ENCODE results near the gene MRTFB. TPM values are rescaled to one million over a fixed set of nuclear protein-coding genes. Genes with fewer than 3 reads are reported as not detected.

MRTFB gene
- total RNA-seq, 2 experiments from 2014 or later, result 8.2 to 8.4 TPM

DNA sequence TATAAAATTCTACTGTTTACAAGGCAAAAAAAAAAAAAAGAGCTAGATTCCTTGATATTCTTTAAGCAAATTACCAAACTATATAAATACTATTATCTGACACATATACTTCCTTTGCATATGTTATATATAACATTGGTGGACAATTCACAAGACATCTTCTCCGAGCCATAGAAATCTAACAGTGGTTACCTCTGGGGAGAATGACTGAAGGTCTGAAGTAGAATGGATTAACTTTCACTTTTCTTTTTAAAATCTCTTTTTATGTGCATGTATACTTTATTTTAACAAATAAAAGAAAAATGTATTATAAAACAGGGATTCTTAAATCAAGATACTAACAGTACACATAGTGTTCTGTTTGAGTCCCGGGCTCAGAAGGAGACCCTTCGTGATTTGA is 131.0 kb downstream of the MRTFB start:
- Mint-ChIP-seq H3K27ac (no peak overlapping the region), H3K4me1 (ENCODE audit: low read depth) (peaks cover 13% of the 10 kb centered on the region), H3K4me3 (no peak overlapping the region), H3K27me3 (ENCODE audit: low read depth) (no peaks in the 10 kb centered on the region), H3K36me3 (ENCODE audit: low read depth) (no peaks in the 10 kb centered on the region), H3K9me3 (no peaks in the 10 kb centered on the region)
- intact Hi-C loops (cut with micrococcal nuclease), result no loop called here
- CTCF ChIA-PET, result interaction anchor here (1.0 to 1.6 kb wide), 2 partner anchors 12 to 34 kb away, joined by 3 to 4 read pairs; no protein-coding TSS in a partner anchor
- no peak for DNase-seq

DNA sequence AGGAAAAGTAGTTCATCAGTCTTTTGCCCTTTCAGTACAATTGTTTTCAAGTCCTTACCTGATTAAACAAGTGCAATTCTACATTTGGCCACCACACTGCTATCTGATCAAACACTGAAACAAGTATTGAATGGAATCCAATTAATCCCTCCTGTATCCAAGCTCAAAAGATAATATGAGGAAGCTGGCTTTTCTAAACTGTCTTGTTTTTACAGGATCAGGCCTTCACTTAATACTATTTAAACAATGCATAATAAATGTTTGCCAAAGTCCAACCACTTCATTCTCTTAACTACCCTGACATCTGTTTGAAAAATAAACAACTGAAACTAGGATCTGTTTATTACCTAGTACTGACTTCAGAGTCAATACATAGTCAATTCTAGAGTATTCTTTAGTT is 131.6 kb downstream of the MRTFB start:
- Mint-ChIP-seq H3K27ac (no peak overlapping the region), H3K27me3 (ENCODE audit: low read depth) (no peaks in the 10 kb centered on the region), H3K4me3 (no peak overlapping the region), H3K4me1 (ENCODE audit: low read depth) (peaks cover 10% of the 10 kb centered on the region), H3K9me3 (no peaks in the 10 kb centered on the region), H3K36me3 (ENCODE audit: low read depth) (no peaks in the 10 kb centered on the region)
- DNase-seq, result no peak
- CTCF ChIA-PET, result interaction anchor here (0.7 to 1.6 kb wide), 3 partner anchors 12 to 104 kb away, joined by 3 to 4 read pairs (median 3); no protein-coding TSS in a partner anchor
- intact Hi-C loops (cut with micrococcal nuclease), result no loop called here

- Mint-ChIP-seq H3K4me1 (ENCODE audit: low read depth) (peaks cover 10% of the 10 kb centered on the region), H3K4me3 (no peak overlapping the region), H3K36me3 (ENCODE audit: low read depth) (no peaks in the 10 kb centered on the region), H3K9me3 (no peaks in the 10 kb centered on the region), H3K27me3 (ENCODE audit: low read depth) (no peaks in the 10 kb centered on the region), H3K27ac (no peak overlapping the region)
- intact Hi-C loops (cut with micrococcal nuclease), result no loop called here
- no peak for DNase-seq
- CTCF ChIA-PET, result interaction anchor here (0.7 to 1.6 kb wide), 4 partner anchors 11 to 104 kb away, joined by 3 to 4 read pairs (median 4); no protein-coding TSS in a partner anchor
Observed at GRCh38 chr16:14203166-14203565, 132.0 kb downstream of the MRTFB start.

- DNase-seq, result no peak
- Mint-ChIP-seq H3K4me3 (no peak overlapping the region), H3K4me1 (ENCODE audit: low read depth) (peaks cover 6% of the 10 kb centered on the region), H3K27me3 (ENCODE audit: low read depth) (no peaks in the 10 kb centered on the region), H3K9me3 (no peaks in the 10 kb centered on the region), H3K36me3 (ENCODE audit: low read depth) (no peaks in the 10 kb centered on the region), H3K27ac (no peak overlapping the region)
- intact Hi-C loops (cut with micrococcal nuclease), result no loop called here
- CTCF ChIA-PET, result no interaction called here
Observed at GRCh38 chr16:14205666-14206065, 134.5 kb downstream of the MRTFB start.

DNA sequence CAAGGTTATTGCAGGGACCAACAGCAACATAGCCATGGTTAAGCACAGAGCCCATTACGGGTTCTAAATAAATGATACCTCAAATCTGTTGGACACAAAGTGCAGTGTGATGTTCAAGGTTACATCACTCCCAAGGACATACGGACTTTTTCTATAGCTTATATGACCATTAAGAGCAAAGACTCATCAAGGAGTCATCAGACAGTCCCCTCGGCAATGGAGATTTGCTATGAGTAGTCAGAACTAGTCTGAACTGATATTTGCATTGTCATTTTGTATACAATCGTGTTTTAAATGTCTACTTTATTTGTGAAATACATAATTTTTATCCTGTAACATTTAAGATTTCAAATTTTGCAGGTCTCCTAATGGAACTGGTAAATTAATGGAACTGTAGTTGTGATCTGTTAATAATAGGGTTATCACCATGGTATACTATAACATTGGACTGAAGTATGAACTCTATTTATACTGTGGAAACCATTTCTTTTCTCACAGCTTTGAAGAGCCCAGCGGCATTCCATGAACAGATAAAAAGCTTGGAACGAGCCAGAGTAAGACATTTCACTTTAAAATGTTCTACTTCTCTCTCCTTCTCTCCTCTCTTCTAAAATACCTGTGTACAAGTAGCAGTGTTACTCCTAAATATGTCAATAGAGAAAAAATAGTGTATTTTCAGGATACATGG is 140.9 kb downstream of the MRTFB start:
- CTCF ChIA-PET, result no interaction called here
- no peaks in the 10 kb centered on the region for H3K27me3 Mint-ChIP-seq (ENCODE audit: low read depth)

DNA sequence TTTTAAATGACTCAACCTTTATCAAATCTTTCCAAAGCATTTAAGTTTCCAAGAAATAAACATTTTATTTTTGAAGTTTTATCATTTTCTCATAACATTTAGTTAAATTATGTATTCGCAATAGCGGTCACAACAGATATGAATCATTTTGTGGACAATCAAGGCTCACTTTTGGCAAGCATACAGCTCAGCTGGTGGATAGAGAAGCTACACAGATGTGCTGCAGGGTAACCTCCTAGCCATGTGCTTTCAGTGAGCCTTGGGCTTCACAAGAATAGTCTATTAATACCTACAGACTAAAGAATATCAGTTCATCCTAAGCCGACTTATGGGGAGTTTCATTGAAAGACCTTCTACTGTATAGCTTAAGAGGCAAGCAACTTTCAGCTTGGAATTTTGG is 144.8 kb downstream of the MRTFB start:
- Mint-ChIP-seq H3K36me3 (ENCODE audit: low read depth) (peaks cover 17% of the 10 kb centered on the region), H3K4me1 (ENCODE audit: low read depth) (no peaks in the 10 kb centered on the region), H3K27ac (no peak overlapping the region), H3K4me3 (no peak overlapping the region), H3K27me3 (ENCODE audit: low read depth) (no peaks in the 10 kb centered on the region), H3K9me3 (no peaks in the 10 kb centered on the region)
- intact Hi-C loops (cut with micrococcal nuclease), result no loop called here
- CTCF ChIA-PET, result no interaction called here
- DNase-seq, result no peak

More for the DNA sequence above, 140.9 kb downstream of the MRTFB start:
- Mint-ChIP-seq H3K9me3 (no peaks in the 10 kb centered on the region), H3K27ac (no peak overlapping the region), H3K4me1 (ENCODE audit: low read depth) (no peaks in the 10 kb centered on the region), H3K4me3 (no peak overlapping the region), H3K36me3 (ENCODE audit: low read depth) (peaks cover 9% of the 10 kb centered on the region)
- no peak for DNase-seq
- intact Hi-C loops (cut with micrococcal nuclease), result no loop called here

DNA sequence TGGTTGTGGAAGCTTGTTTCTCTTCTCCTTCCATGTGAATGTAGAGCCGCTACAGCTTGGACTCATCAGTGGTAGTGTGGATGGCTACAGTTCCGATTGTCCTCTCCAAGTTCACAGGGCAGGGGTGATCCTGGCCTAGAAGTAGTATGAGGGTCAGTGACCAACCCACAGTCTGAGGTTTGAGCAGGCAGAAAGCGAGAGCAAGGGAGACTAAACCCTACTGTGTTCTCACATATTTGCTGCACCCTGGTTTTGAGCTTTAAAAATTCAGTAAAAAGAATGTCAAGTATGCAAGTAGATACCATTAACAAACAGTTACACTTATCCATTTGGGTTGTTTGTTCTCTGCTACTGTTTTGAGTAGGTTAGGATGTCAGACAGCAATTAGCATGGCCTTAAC is 148.9 kb downstream of the MRTFB start:
- peaks cover 40% of the 10 kb centered on the region for H3K36me3 Mint-ChIP-seq (ENCODE audit: low read depth)
- CTCF ChIA-PET, result no interaction called here
- H3K4me1 Mint-ChIP-seq (ENCODE audit: low read depth), result no peaks in the 10 kb centered on the region
- no peak overlapping the region for H3K27ac Mint-ChIP-seq
- intact Hi-C loops (cut with micrococcal nuclease), result no loop called here
- no peaks in the 10 kb centered on the region for H3K27me3 Mint-ChIP-seq (ENCODE audit: low read depth)
- H3K4me3 Mint-ChIP-seq, result no peak overlapping the region
- no peaks in the 10 kb centered on the region for H3K9me3 Mint-ChIP-seq
- no peak for DNase-seq

DNA sequence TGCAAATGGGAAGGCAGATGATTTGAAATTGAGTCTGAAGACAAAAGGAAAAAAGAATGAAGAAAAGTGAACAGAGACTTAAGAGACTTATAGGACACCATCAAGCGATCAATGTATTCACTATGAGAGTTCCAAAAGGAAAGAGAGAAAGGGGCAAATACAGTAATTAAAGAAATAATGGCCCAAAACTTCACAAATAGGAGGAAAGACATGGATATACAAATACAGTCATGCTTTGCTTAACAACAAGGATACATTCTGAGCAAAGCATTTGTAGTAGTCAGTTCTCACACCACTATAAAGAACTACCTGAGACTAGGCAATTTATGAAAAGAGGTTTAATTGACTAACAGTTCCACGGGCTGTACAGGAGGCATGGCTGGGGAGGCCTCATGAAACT is 152.5 kb downstream of the MRTFB start:
- CTCF ChIA-PET, result no interaction called here

DNA sequence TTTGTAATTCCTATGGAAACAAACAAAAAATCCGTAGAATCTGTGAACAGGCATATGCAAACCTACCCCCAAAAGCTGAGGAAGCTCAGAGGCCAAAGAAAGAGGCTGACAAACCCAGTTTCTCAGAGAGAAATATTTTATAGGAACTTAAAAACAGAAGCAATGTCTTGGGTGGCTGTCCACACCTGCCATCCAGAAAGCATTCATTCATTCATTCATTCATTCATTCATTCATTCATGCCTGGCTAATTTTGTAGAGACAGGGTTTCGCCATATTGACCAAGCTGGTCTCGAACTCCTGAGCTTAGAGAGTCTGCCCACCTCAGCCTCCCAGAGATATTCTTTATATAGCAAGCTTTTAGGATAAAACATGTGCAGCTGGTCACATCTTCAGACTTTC is 154.3 kb downstream of the MRTFB start:
- Mint-ChIP-seq H3K27ac (no peak overlapping the region), H3K27me3 (ENCODE audit: low read depth) (no peaks in the 10 kb centered on the region), H3K9me3 (no peaks in the 10 kb centered on the region), H3K4me1 (ENCODE audit: low read depth) (no peaks in the 10 kb centered on the region), H3K36me3 (ENCODE audit: low read depth) (peaks cover 39% of the 10 kb centered on the region), H3K4me3 (no peak overlapping the region)
- intact Hi-C loops (cut with micrococcal nuclease), result no loop called here
- CTCF ChIA-PET, result interaction anchor here (0.6 kb wide), 1 partner anchor 43 kb away, joined by 4 read pairs; no protein-coding TSS in a partner anchor
- DNase-seq, result no peak

More for the DNA sequence above, 152.5 kb downstream of the MRTFB start:
- intact Hi-C loops (cut with micrococcal nuclease), result no loop called here
- H3K36me3 Mint-ChIP-seq (ENCODE audit: low read depth), result peaks cover 39% of the 10 kb centered on the region
- DNase-seq, result no peak
- H3K27ac Mint-ChIP-seq, result no peak overlapping the region
- H3K9me3 Mint-ChIP-seq, result no peaks in the 10 kb centered on the region
- no peaks in the 10 kb centered on the region for H3K27me3 Mint-ChIP-seq (ENCODE audit: low read depth)
- H3K4me3 Mint-ChIP-seq, result no peak overlapping the region
- no peaks in the 10 kb centered on the region for H3K4me1 Mint-ChIP-seq (ENCODE audit: low read depth)

GRCh38 chr16:14232106-14232864 is 161.2 kb downstream of the MRTFB start:
- CTCF ChIA-PET, result interaction anchor here (0.5 to 1.0 kb wide), 2 partner anchors 39 to 312 kb away, joined by 4 to 9 read pairs; partner anchors contain the start of gene ERCC4
- no peaks in the 10 kb centered on the region for H3K27me3 Mint-ChIP-seq (ENCODE audit: low read depth)

GRCh38 chr16:14236401-14236800 is 165.3 kb downstream of the MRTFB start:
- Mint-ChIP-seq H3K9me3 (no peaks in the 10 kb centered on the region), H3K4me3 (no peak overlapping the region), H3K36me3 (ENCODE audit: low read depth) (peaks cover 3% of the 10 kb centered on the region), H3K4me1 (ENCODE audit: low read depth) (no peaks in the 10 kb centered on the region), H3K27me3 (ENCODE audit: low read depth) (no peaks in the 10 kb centered on the region), H3K27ac (no peak overlapping the region)
- CTCF ChIA-PET, result interaction anchor here (1.6 kb wide), 2 partner anchors 13 to 34 kb away, joined by 3 read pairs; no protein-coding TSS in a partner anchor
- DNase-seq, result no peak
- intact Hi-C loops (cut with micrococcal nuclease), result no loop called here

More at GRCh38 chr16:14232106-14232864, 161.2 kb downstream of the MRTFB start:
- Mint-ChIP-seq H3K9me3 (no peaks in the 10 kb centered on the region), H3K36me3 (ENCODE audit: low read depth) (peaks cover 6% of the 10 kb centered on the region), H3K4me3 (no peak overlapping the region), H3K4me1 (ENCODE audit: low read depth) (no peaks in the 10 kb centered on the region), H3K27ac (no peak overlapping the region)
- DNase-seq, result no peak
- intact Hi-C loops (cut with micrococcal nuclease), result no loop called here

DNA sequence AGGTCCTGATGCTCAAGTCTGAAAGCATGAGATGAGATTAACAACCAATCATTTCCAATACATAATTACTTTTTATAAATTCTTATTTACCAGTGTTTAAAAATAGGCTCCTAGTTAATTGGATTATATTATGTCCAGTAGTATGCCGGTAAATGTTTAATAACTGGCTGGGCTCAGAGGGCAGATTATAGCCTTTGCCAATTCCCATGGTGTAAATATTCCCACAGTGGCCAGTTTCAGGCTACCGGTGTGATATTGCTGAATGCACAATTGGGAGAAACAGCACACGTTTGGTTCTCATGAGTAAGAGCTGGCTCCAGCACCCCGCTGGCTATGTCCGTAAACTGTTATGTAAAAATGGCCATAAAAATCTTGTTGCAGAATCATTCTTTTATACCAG is 167.6 kb downstream of the MRTFB start:
- CTCF ChIA-PET, result interaction anchor here (1.1 kb wide), 1 partner anchor 11 kb away, joined by 4 read pairs; no protein-coding TSS in a partner anchor
- H3K27me3 Mint-ChIP-seq (ENCODE audit: low read depth), result no peaks in the 10 kb centered on the region
- DNase-seq, result no peak
- H3K9me3 Mint-ChIP-seq, result no peaks in the 10 kb centered on the region
- no peak overlapping the region for H3K27ac Mint-ChIP-seq
- no peak overlapping the region for H3K4me3 Mint-ChIP-seq
- intact Hi-C loops (cut with micrococcal nuclease), result no loop called here
- H3K4me1 Mint-ChIP-seq (ENCODE audit: low read depth), result peaks cover 1% of the 10 kb centered on the region
- H3K36me3 Mint-ChIP-seq (ENCODE audit: low read depth), result peaks cover 3% of the 10 kb centered on the region
